GM19035 (cell line): ENCODE measurements around the gene P3H2.
"Not testable (repeated sequence)": the region's sequence is repeated elsewhere in the genome, so short reads cannot be mapped to it uniquely, and the experiment has no call there.

Source experiments
- ATAC-seq: cut with Tn5 transposase; IDR thresholded peaks from one replicate; pipeline ENCODE4 v1.9.1; 2021; ENCODE audit not compliant: unreplicated experiment

P3H2 gene

DNA sequence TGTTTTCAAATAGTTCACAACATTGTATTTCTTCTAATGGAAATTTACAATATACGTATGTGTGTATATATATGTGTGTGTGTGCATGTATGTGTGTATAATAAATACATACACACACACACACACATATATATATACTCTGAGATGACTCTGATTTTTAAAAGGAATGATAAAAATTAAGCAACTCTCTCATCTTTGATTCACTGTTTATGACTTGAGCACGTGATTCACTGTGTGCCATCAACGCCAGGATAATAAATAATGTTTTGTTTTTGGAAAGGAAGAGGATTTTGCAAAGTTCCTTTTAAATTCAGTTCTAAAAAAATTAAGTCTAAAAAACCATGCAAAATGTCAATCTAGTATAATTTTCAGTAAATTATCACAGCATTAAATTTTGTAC, 132.4 kb downstream of the P3H2 start:
- ATAC-seq: no peak

DNA sequence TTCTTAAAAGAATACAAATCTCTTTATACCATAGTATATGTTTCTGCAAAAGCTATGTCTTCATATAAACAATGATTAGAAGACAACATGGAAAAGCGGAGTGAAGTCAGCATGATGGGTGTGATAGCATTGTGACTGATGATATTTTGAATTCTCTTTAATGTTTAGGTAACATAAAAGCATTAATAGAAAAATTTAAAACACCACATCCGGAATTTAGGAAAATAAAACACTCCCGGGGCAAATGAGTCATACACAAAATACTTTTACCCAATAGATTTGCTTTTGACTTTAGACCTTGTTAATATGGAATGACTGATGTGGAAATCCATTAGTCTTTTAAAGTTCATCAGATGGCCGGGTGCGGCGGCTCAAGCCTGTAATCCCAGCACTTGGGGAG, 134.7 kb downstream of the P3H2 start:
- ATAC-seq: no peak

GRCh38 chr3:189983612-189984011, 137.1 kb downstream of the P3H2 start:
- ATAC-seq: no peak

GRCh38 chr3:189982321-189982945, 138.3 kb downstream of the P3H2 start:
- no peak for ATAC-seq

DNA sequence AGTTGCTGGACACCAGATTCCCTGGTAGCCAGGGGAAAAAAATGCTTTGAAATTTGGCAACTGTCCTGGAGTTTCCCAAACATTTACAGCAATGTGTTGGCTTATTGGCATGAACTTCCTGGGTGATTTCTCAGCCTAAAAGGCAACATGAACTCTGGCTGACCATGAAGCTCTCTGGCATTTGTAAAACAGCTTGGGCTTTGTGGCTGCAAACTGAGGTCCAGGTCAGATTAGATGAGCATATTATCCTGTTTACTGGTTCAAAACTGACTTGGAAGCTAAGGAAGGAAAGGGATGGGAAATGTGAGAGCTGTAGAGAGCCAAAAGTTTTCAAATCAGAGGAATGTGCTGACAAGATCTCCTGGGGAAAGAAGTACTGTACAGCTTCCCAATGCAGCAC, 139.0 kb downstream of the P3H2 start:
- no peak for ATAC-seq

- no peak for ATAC-seq
These were observed 141.9 kb downstream of the P3H2 start for GRCh38 chr3:189978753-189979152.

DNA sequence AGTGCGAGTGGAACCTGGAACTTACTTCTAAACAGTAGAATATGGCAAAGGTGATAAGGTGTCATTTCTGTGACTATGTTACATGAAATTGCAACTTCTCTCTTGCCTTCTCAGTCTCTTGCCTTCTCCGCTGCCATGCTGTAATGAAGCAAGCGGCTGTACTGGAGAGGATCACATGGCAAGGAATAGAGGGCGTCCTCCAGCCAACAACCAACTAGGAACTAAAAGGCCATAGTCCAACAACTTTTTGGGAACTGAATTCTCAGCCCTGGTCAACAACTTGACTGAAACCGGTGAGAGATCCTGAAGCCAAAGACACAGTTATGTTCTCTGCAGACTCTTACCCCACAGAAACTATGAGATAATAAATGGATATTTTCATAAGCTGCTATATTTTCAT, 143.5 kb downstream of the P3H2 start:
- no peak for ATAC-seq

DNA sequence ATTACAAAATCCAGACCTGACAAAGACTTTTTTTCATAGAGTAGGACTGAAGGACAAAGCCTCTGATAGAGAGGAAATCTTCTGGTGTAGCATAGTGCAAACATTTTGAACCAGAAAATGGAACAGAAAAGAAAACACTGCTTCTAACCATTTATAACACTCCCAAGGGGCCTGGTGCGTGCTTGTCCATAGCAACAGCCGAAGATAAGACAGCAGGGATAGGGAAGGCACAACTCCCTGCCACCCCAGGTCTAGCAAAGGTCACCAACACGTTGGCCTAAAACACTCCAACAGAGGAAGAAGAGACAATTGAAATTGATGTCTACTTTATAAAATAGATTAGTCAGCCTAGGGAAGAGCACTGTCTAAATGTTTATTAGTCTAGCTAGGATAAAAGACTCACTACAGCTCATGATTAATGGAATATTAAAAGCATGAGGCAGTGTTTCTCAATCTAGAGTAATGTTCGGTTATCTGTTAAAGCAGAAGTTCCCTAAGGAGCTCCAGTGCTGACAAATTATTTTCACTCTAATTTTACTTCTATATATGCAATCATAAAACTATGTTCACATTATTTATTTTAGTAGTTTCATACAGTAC, 145.2 kb downstream of the P3H2 start:
- no peak for ATAC-seq

GRCh38 chr3:189974359-189974758, 146.3 kb downstream of the P3H2 start:
- no peak for ATAC-seq

GRCh38 chr3:189967254-189967865, 153.3 kb downstream of the P3H2 start:
- peak; percentile 79 for ATAC-seq

DNA sequence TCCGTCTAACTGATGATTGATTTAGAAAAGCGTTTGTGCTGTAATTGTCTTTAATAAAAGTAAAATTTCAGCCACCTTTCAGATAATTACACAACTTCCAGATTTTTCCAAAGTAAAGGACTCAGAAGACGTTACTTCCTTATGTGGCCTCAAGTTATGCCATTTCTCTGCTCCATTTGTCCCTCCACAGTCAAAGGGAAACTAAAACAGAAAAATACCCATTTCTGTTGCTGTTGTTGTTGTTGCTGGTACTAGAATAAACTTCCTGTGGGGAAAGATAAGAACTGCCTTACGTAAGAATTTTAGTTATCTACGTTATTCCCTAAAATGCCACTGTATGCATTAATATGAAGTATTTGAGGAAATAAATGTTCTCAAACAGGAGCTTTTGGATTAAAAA, 153.9 kb downstream of the P3H2 start:
- ATAC-seq: peak; percentile 73

GRCh38 chr3:189964623-189965332, 155.9 kb downstream of the P3H2 start:
- ATAC-seq: no peak

- no peak for ATAC-seq
These were observed 158.2 kb downstream of the P3H2 start for GRCh38 chr3:189962466-189962865.

DNA sequence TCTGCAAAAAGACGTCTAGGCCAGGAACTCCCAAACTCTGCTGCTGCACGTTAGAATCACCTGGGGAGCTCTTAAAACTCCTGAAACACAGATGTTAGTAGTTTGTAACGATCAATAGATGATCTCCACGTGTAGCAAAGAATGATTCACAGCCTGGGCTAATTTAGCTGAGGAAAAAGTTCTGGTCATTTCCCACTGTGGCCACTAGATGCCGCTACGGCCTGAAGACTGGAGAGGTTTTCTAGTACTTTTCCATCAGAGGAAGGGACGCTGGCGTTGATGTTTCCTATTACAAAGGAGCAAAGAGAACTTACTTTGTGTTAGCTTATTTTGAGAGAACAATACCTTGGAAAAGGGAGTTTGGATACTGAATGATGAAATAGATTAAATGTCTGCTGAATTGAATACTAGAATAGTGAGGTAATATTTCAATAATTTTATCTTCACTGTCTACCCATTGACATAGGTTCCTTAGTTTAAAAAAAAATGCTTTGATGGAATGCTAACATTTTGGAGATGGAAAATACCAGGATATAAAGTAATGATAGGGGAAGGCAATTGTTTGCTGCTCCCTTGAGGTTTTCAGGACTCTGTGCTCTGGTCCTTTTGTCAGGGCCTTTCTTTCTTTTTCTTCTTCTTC, 159.1 kb downstream of the P3H2 start:
- peak; percentile 74 for ATAC-seq

DNA sequence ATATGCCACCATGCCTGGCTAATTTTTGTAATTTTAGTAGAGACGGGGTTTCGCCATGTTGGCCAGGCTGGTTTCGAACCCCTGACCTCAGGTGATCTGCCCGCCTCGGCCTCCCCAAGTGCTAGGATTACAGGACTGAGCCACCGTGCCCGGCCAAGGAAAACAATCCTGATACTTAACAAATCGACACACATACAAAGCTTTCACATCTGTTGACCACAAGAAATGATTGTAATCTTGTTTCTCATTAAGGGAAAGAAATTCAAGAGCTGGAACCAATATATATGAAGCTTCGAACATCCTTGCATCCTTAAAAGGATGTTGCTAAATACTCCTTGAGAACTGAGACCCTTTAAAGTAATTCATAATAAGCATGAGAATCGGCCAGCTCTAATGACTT, 159.6 kb downstream of the P3H2 start:
- not testable (repeated sequence) for ATAC-seq

GRCh38 chr3:189954733-189955665, 165.7 kb downstream of the P3H2 start:
- no peak for ATAC-seq

DNA sequence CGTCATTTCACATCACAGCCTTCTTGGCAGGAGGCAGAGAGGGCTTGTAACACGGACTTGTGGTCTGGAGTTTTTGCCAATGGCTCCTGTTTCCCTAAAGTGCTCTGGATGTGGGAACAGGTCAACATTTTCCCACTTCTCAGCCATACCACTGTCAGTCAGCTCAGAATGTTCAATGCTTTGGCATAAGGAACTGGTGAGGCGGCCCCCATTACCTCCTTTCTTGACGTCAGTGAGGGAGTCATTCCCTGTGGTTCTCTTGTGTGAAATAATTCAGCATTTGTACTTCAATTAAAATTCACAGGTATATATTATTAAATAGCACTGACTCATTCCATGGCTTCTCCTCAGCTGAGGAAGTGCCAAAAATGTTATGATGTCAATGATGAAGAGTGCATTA, 167.1 kb downstream of the P3H2 start:
- no peak for ATAC-seq

- no peak for ATAC-seq
These were observed 168.4 kb downstream of the P3H2 start for GRCh38 chr3:189952272-189952671.

DNA sequence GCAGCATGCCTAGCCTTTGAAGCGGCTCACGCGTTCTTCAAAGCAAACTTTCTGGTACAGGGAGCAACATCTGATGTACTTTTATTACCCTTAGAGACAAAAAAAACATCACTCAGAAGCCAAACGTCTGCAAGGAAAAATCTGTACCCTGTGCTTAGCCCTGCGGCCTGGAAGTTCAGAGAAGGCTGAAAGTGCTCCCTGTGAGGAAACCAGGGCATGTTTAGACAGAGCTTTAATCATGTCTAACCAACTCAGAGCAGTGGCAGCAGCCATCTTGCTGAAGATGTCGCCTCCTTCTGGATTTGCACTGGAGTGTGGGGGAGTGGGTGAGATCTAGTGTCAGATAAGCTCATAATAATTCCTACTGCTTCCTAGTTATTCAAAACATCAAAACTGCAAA, 170.4 kb downstream of the P3H2 start:
- ATAC-seq: no peak

DNA sequence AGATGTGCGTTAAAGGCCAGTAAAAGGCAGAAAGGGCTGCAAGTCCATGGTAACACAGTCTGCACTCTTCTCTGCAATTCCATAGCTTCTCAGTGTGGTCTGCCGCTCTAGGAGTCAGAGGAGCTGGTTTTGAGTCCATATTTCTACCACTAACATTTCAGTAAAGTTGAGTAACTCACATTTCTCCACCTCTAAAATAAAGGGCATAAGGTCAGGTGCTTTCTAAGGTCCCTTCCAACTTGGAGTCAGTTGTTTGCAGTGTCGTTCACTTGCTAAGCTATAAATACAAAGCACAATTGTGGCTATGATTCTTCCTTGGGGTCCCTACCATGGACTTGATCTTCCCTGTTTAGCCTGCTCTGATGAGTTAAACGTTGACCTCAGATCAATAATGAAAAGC, 171.1 kb downstream of the P3H2 start:
- no peak for ATAC-seq

DNA sequence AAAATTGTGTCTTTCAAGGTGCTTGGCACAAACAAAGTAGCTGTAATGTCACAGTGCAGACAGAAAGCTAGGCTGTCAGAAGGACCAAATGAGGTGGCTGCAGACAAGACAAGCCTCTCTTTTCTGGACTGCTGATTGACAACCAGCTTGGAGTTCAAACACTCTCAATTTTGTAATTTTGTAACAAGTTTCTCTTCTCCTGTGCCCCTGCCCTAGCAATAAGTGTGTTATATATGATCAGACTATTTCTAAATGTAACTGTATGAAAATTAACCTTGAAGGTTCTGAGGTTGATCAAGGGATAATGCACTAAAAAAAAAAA, 172.0 kb downstream of the P3H2 start:
- no peak for ATAC-seq
